ENCODE data around the gene AGBL1. TPM values are rescaled to one million over a fixed set of nuclear protein-coding genes. Genes with fewer than 3 reads are reported as not detected.

The AGBL1 gene
- total RNA-seq, 1 experiment from 2014 or later, result not detected

GRCh38 chr15:86558252-86558651, 478.6 kb downstream of the AGBL1 start:
- DNase-seq, result no peak
- Histone ChIP-seq H2BK12ac (ENCODE audit: insufficient read length, low read depth, low read length) (no peak overlapping the region), H3K9ac (ENCODE audit: extremely low read depth, insufficient read length, low read length) (no peak overlapping the region), H2BK15ac (ENCODE audit: low read depth, low read length) (no peak overlapping the region), H3K4me2 (ENCODE audit: insufficient read depth, insufficient read length, low read length) (no peak overlapping the region), H3K9me3 (ENCODE audit: control insufficient read depth, low read depth, low read length) (no peaks in the 10 kb centered on the region), H3T11ph (ENCODE audit: low read length) (no peak overlapping the region), H4K8ac (replicated peaks; ENCODE audit: insufficient read length, low read depth, low read length) (no peak overlapping the region), H2BK120ac (ENCODE audit: low read depth, low read length, poor library complexity, severe bottlenecking) (no peak overlapping the region), H3K79me1 (ENCODE audit: insufficient read depth, low read depth, low read length, poor library complexity, severe bottlenecking) (no peaks in the 10 kb centered on the region), H2BK5ac (ENCODE audit: insufficient read length, low read length) (no peak overlapping the region), H4K5ac (ENCODE audit: insufficient read length, low read depth, low read length) (no peak overlapping the region), H3K56ac (ENCODE audit: insufficient read length, low read depth, low read length) (no peak overlapping the region), H3K27ac (ENCODE audit: insufficient read length, low read depth, low read length) (no peak overlapping the region), H3K18ac (ENCODE audit: insufficient read length, low read depth, low read length) (no peak overlapping the region), H3K79me2 (ENCODE audit: insufficient read depth, low read length) (no peaks in the 10 kb centered on the region), H3K23me2 (ENCODE audit: insufficient read length, low read depth, low read length, poor library complexity, severe bottlenecking) (no peaks in the 10 kb centered on the region), H3K4ac (ENCODE audit: low read depth, low read length) (no peak overlapping the region; the same call in 1 of the 2 replicates), H4K20me1 (ENCODE audit: control insufficient read depth, insufficient read depth, insufficient read length) (no peaks in the 10 kb centered on the region), H3K4me1 (ENCODE audit: insufficient read depth, low read length) (no peaks in the 10 kb centered on the region), H3K14ac (ENCODE audit: insufficient read depth, low read length) (no peak overlapping the region), H2BK20ac (ENCODE audit: low read depth, low read length, poor library complexity, severe bottlenecking) (no peak overlapping the region), H2AFZ (ENCODE audit: low read length) (no peak overlapping the region), H4K91ac (ENCODE audit: insufficient read length, low read depth, low read length) (no peak overlapping the region), H2AK5ac (ENCODE audit: insufficient read length, low read length) (no peak overlapping the region), H3K23ac (ENCODE audit: insufficient read length, low read depth, low read length) (no peak overlapping the region), H3K27me3 (ENCODE audit: insufficient read depth, low read length) (no peaks in the 10 kb centered on the region)
- Mint-ChIP-seq H3K9me3 (peaks cover 4 to 20% of the 10 kb centered on the region in 2 experiments; a peak in 4 of 5 replicates), H3K27me3 (ENCODE audit: low read depth) (no peaks in the 10 kb centered on the region; the same call in 1 of the 2 replicates), H3K4me3 (no peak overlapping the region), H3K36me3 (ENCODE audit: insufficient read depth in 1 of 3, low read depth in 3 of 3) (peaks cover 3 to 6% (median 4%) of the 10 kb centered on the region in 3 experiments; a peak in 4 of 7 replicates), H3K27ac (no peak overlapping the region), H3K4me1 (peaks cover 8 to 10% of the 10 kb centered on the region in 2 experiments)
- TF ChIP-seq CTCF (conservative IDR thresholded peaks at IDR 0.05), result no peak

Data from H9 (cell line).